Sigmoid colon (tissue), 4 donors: ENCODE results near the gene NKAPL.

ENCODE experiments used
- CTCF ChIP-seq, 4 experiments: fragments of 450-650 bp in 3 of 4; fragments of 200-600 bp in 1 of 4; IDR thresholded peaks; one replicate each; pipeline ENCODE4 v1.5.1; 2016 to 2019; ENCODE audit warnings: antibody characterized with exemption in 4 of 4, mild to moderate bottlenecking in 3 of 4, moderate library complexity in 2 of 4
- EP300 ChIP-seq, 4 donors: sonication (generic); formaldehyde crosslinking; IDR thresholded peaks; one replicate each; pipeline ENCODE4 v1.6.1; 2017; ENCODE audit warnings: antibody characterized with exemption in 4 of 4
- POLR2A ChIP-seq, 2 donors: fragments of 450-650 bp; IDR thresholded peaks; one replicate each; pipeline ENCODE4 v1.6.1; 2016; ENCODE audit warnings: antibody characterized with exemption in 2 of 2, mild to moderate bottlenecking in 2 of 2, moderate library complexity in 2 of 2
- POLR2AphosphoS5 ChIP-seq, 4 donors: sonication (generic); formaldehyde crosslinking; IDR thresholded peaks; one replicate each; pipeline ENCODE4 v1.6.1; 2017; ENCODE audit warnings: antibody characterized with exemption in 4 of 4

- TF ChIP-seq CTCF (IDR thresholded peaks at IDR 0.05) (no peak), POLR2A (IDR thresholded peaks at IDR 0.05) (no peak), POLR2AphosphoS5 (IDR thresholded peaks at IDR 0.05) (no peak), EP300 (IDR thresholded peaks at IDR 0.05) (no peak)
These were observed 15.8 kb downstream of the NKAPL start for GRCh38 chr6:28274888-28275287.
